SIG-M5 treated with dmso at 0.1 percent for 504 hours (cell line): ENCODE results near the gene HOXD8.
A peak's percentile ranks its signal among the peaks of the same experiment; 100 is the strongest.

Experiments used
- DNase-seq: peaks from one replicate; lab custom pipeline; 2025; ENCODE audit not compliant: unreplicated experiment; lab: John Stamatoyannopoulos, UW

Gene HOXD8

DNA sequence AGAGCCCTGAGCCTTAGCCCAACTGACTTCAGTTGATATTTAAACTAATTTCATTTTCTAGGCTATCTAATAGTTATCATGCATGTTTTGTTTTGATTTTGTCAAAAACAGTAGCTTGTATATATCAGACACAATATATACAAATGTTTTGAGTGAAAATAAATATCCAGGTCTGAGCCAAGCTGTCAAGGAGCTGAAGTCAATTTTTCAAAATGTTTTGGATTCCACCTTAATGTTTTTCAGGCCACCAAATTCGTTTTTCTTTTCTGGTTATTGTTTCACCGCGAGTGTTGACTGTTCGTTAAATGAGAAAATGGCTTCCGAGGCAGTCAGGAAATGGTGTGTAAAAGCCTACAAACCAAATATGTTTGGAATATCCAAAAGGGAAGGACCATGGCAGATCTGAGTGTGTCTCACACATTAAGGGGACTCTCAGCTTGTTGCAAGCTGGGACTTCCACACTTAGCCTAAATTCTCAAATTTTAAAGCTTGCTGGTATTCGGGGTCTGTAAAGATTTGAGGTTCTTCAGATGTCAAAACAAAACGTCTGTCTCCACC lies 27.1 kb upstream of the HOXD8 start:
- DNase-seq, result no peak

DNA sequence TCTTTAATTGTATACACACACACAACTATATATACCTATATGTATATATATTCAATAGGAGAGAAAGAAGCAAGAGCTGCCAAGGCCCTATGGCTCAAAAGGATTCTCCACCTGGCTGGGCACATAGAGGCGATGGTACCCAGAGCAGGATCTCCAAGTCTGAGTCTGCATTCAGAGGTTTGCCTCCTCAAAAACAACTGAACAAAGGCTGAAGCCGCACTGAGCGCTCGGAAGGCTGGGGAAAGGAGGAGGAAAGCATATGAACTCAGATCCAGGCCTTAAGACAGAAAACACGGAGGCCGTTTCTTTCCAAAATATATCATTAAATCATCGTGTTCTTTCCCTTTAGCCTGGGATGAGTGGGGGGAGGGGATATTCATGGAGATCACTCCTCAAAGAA lies 26.3 kb upstream of the HOXD8 start:
- no peak for DNase-seq

DNA sequence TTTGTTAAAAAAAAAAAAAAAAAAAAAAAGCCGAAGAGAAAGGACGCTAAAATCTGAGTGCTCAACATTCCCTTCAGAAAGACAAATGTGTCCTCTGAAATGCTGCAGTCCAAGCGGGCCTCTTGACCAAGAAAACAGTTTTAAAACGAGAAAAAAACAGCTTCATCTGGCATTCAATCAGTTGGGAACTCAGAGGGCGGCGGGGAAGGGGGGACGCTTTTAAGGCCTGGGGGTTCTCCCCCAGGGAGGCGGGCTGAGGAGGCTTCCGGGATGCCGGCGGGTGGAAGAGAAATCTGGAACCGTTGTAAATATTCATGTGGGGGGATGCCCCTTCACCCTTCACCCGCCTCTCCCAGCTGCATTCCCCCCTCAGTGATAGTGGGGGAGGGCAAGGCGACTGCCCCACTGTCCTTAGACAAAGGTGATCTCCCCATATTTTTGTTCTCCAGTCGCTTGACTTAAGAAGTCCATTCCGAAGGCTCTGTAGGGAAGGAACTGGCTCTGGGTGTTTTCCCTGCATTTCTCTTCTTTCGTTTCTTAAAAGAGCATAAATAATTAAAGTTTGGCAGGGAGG lies 25.7 kb upstream of the HOXD8 start:
- DNase-seq, result no peak

DNA sequence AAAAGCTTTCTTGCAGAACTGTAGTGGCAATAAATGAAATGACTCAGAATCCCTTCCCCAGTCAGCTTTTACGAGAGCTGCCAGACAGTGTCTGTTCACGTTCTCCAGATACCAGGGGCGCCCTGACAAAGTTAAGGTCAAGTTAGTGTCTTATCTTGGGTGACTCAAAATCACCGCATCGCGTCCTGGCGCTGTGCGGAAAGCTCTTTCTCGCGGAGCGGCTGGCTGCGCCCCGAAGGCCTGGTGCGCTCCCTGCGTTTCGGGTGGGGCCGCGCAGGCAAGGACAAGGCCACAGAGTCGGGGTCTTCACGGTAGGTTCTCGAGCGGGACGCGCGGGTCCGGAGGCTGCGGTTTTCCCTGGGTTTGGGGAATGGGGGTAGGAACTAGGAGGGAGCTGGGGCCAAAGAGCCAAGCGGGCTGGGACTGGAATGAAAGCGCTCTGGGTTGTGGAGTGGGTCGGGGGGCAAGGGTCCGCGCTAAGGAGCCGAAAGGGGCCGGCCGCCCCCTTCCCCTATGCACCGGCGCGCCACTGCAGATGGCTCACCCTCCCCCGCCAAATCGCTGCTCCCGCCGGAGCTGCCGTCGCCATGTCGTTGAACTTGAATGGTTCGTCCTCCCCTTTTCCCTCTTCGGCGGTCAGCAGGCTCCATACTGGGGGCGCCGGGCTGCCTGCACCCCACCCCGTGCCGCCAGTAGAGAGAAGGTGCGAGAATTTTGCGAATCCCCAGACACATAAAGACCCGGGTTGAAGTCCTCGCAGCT lies 25.0 kb upstream of the HOXD8 start:
- peak; percentile 37 for DNase-seq

DNA sequence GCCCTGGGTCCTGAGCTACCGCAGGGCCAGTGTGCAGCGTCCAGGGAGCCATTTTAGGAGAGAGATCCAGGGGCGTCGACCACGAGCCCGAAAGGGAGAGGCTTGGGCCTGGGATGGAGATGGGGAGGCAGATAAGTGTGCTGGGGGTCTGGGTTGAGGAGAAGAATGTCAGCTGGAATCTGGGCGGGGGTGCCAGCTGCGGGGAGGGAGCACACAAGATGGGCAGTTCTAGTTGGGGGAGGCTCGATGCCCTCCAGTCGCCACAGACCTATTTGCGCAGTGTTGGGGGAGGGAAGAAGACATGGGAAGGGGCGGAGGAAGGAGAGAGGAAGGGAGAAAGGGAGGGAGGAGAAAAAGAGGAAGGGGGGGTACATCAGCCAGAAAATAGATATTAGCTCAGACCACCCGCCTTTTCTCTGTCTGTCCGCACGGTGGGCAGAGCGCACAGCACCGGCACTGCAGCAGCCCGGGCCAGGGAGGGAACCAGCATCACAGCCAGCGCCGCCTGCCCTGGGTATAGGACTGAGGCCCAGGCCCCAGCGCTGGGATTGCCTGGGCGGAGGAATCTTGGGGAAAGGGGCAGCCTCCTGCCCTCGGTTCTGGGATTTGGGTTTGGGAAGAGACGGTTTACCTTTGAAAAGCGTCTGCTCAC lies 24.3 kb upstream of the HOXD8 start:
- no peak for DNase-seq

DNA sequence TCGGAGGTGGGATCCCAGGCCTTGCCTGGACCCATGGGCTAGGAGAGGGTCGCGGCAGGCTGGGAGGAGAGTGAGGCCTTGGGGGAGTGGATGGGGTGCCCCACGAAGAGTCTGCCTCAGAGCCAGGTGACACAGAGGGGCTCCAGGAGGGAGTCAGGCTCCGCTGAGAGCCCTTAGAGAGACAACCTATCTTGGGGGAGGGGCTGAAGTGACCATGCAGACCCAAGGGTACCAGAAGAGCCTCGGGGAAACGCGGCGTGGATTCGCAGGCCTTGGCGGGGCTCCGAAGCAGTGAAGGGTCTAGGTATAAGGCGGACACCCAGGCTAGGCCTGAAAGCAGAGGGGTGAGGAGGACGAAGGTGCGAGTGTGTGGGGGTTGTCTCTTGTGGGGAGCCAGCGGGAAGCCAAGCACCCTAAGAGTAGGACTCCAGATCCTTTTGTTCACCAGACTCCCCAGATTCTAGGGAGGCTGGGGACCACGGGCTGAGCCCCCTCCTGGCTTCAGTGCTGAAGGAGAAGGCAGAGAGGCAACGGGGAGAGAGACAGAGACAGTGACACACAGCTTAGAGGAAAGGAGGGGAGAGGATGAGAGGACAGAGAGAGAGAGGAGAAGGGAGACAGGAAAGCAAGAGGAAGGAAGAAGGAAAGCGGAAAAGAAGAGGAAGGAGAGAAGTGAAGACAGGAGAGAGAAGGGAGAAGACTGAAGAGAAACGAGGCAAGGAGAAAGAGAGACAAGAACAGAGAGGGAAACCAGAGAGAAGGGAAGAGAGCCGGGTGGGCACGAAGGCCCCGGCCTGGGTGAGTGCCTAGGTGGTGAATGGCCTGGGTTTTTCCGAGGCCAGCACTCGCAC lies 23.6 kb upstream of the HOXD8 start:
- no peak for DNase-seq

DNA sequence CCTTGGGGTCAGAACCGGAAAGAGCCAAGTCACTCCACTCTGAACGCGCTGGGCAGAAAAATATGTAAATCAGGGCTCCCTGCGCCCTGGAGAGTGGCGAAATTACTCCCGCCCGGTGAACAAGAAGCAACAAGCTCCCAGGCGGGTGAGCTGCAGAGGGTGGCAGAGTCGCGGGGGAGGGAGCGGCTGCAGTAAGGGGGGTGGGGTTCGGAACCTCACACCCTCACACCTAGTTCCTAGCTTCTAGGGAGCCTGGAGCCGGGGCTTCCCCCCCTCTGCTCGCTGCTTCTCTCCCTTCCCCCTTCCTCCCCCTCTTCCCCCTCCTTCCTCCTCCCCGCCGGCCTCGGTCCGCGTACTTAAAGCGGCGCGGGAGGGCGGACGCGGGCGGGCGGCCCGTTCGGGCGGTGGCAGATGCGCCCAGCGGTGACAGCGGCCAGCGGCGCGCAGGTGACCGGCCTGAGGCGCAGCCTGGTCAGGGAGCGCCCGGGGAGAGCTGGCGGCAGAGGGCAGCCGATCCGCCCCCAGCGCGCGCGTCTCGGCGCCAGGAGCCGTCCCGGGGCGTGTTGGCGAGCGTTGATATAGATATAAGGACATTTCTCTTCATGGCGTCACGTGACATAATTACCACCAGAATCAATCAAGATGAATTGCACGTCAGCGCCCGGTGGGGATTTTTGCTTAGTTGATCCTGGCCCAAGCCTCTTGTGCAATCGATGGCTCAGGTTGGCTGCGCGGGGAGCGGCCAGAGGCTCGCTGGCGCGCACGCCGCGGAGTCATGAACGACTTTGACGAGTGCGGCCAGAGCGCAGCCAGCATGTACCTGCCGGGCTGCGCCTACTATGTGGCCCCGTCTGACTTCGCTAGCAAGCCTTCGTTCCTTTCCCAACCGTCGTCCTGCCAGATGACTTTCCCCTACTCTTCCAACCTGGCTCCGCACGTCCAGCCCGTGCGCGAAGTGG lies 22.6 kb upstream of the HOXD8 start, which contains the start of gene HOXD11:
Gene HOXD11, plus strand, starts transcription at position 700 of the 959 bp plus-strand sequence. Its CDS starts 76 bp downstream, at position 776.
- DNase-seq, result peak; percentile 60

DNA sequence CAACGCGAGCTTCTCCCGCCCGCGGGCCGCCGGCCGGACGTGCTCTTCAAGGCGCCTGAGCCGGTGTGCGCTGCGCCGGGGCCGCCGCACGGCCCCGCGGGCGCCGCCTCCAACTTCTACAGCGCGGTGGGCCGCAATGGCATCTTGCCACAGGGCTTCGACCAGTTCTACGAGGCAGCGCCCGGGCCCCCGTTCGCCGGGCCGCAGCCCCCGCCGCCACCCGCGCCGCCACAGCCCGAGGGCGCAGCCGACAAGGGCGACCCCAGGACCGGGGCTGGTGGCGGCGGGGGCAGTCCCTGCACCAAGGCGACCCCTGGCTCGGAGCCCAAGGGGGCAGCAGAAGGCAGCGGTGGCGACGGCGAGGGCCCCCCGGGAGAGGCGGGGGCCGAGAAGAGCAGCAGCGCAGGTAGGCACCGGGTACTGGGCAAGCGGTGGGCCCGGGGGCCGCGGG lies 21.7 kb upstream of the HOXD8 start:
- no peak for DNase-seq

DNA sequence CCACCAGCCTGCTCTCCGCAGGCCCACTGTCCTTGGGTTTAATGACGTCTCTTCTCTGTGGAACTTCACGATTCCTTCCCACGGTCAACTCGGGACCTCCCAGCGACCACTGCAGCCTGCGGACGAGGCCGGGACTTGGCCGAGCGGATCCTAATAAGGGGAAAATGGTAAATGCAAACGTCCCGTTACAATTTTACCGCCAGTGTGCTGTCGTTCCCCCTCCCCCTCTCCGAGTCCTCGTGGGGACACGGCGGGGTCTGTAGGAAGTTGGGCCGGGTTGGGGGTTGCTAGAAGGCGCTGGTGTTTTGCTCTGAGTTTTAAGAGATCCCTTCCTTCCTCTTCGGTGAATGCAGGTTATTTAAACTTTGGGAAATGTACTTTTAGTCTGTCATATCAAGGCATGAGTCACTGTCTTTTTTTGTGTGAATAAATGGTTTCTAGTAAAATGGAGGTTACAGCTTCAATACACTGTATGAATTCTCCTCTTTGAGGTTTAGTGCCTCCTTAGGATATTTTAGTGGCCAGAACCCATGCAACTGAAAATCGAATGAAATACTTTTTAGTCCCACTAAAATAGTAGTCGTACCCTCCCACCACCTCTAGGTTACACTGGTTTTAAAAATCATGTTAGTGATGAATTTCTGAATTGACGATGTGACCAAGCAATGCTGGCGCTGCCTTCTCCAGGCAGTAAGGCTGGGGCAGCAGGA lies 20.2 kb upstream of the HOXD8 start:
- DNase-seq, result no peak

DNA sequence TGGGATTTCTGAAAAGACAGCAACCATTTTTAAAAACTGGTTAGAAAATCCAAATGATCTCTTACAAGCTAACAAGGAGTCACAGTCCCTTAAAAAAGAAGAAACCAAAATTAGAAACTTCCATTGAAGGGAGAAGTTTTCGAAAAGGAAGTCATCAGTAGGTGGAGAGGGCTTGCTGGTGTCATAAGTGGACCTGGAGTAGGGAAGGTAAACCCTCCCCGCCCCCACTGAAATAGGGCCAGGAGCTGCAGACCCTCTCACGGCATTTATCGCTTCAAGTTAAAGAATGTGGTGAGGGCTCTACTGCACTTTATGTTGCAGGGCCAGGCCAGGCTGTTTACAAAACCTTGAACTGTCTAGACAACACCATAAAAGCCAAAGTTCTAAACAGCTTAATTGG lies 19.6 kb upstream of the HOXD8 start:
- no peak for DNase-seq

DNA sequence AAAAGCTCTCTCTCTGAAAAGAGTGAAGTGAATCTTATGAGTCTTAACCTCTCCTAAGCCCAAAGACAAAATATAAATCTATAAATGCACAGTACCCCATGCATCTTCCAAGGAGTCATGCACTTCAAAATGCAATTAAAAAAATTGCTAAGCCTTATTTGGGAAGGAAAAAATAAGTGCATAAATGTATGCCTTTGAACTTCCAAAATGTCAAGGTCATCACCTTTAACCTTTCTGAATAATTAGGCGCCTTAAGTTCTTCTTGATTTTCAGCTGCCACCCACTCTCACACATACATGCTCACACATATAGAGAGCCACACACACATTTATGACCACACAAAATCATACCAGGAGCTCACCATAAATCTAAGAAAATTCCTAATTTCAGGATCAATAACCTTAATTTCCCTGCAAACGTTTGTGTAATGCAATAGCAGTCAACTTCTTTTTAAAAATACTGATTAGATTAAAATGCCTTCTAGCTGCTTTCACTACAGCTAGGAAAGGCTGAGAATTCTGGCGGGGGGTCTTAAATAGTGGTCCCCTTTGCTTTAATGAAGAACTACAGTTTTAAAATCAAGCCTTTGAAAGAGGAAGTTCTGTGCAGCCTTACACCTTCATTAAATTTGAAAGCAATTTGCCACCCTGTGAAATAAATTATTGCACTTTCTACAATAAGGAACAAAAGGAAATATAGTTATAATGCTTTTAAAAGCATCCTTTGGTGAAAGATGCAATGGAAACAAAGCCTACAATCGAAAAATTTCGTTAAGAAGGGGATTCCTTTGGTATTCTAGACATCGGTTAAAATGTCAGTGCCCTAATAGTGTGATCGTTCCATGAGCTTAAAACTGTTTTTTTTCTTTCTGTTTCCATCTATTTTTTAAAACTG lies 18.8 kb upstream of the HOXD8 start:
- DNase-seq, result no peak

DNA sequence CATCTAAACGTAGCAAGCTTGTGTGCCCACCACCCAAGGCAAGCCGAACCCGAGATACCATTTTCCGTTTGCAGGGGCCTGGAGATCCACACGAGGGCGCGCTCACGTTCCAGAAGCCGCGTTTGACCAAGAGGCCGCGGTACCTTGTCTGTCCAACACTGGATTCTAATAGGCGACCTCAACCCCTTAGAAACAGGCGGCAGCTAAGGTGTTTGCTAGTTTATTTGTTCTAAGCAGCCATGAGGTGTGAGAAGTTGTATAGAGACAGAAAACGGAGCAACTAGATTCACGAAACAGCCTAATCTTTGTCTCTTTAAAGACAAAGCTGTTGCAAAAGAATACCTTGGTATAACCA lies 18.2 kb upstream of the HOXD8 start:
- DNase-seq, result peak; percentile 64

DNA sequence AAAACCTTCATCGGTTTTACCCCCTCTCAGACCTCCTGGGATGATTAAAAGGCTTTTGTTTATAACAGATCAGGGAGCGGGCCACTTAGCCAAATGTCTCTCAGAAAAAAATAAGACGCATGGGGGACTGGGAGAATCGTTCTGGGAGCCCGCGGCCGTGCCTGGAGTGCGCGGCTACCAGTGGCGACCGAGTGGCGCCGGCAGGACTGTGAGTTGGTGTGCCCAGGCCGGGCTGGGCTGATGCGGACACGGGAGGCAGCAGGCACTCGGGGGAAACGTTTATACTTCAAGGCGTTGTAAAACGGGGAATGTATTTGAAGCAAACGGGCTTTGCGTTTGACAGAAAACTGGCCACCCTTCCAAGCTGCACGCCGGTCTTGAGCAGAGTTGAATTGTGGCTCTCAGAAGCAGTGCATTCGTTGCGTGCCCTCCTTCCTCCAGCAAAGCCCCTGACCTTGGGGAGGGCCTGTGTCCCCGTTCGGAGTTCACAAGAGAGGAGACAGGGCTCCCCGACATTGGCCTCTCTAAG lies 17.6 kb upstream of the HOXD8 start:
- DNase-seq, result no peak

DNA sequence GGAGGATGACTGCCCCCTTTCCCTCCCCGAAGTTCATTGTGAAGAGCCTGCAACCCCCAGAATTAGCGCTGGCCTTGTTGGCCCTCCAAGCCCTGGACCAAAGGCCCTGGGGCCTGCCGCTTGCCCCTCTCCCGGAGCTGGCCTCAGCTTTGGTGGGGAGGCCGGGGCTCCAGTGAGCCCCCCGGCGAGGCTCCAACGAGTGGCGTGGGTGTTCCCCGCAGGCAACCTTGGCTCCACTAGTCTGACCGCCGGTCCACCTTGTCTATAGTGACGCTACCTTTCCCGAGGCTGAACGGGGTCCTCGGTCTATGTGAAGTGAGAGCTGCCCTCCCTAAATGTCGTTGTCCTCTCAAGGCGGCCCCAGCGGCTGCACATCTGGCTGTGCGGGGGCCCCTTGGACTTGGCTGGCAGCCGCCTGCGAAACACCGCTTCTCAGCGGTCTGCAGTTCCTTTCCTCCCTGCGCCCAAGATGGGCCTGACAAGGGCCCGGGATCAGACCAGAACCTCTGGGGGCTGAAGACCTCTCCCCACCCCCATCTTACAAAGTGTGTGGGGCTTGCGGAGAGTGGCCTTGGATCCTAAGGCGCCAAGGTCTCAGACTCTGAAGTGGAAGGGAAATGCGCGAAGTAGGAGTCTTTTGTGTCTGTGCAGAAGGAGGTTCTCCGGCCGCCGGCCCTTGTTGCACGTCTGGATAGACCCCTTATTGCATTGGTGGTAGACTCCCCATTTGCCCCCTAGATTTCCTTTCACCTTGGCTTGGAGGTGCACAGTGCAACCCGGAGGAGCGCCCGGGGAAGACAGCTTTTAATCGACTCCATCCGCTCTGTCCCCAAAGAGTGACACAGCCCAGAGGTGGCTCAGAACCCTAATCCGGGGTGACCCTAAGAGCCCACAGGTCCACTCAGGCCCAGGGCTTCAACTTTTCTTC lies 16.9 kb upstream of the HOXD8 start:
- no peak for DNase-seq

DNA sequence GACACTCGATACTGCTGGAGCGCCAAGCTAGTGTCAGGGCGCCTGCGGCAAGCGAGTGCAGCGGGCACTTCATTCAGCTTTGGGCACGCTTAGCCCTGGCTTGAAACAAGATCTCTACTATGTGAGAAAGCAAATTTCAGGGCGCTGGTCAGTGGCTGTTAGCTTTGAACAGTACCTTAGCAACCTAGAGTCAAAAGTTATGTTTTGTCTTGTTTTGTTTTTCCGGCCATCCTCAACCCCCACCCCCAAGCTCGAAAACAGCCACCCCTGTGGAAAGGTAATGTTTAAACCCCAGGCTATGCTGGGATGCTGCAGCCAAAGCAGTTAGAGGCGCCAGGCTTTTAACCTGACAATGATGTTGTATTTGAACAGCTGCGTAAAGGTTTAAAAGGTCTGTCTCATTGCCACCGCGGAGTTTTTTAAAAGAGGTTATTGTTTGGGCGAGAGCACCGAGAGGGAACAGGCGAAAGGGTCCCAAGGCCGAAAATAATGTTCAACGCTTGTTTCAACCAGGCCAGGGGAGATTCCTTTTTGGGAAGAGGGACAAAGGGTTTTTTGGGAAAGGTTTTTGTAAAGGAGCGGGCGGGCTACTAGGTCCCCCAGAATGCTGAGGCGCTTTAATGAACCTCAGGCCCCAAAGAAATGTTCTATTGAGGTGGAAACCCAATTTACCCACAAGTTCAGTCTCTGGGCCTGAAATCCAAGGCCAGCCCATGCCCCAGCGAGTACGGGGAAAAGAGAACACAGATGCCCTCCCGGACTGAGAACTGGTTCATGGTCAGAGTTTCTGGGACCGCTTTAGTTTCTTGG lies 15.2 kb upstream of the HOXD8 start:
- DNase-seq, result no peak

DNA sequence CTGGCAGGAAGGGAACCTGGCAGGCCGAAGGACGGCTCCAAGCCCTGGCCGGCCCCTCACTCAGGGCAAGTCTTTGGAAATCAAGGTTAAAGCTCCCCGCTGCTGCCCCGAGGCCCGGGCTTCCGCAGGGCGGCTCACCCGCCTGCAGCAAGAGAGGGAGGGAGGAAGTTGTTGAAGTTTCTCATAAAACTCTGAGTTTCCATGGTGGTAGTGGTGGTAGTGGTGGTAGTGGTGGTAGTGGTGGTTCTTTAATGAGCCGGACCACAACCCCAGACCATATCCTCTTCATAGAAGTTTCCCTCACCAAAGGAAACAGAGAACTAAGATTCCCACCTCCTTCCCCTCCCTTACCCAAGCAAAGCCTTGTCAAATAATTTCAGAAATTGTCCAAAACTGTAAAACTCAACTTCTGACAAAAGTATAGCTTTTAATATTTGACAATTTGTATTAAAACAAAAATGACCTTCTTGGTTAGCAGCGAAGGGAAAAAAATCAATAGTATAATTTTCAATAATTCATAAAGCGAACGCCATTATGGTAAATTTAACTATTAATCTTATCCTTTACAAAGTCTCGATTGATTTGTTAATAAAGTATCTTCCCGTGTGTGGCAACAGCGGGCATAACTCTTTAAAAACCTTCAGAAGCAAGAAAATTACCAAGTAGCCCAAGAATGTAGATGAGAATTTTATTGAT lies 14.4 kb upstream of the HOXD8 start:
- no peak for DNase-seq
